ENCODE measurements around the gene NOC3L. TPM values are rescaled to one million over a fixed set of nuclear protein-coding genes. Genes with fewer than 3 reads are reported as not detected.
"Not testable (repeated sequence)": the region's sequence is repeated elsewhere in the genome, so short reads cannot be mapped to it uniquely, and the experiment has no call there.

The NOC3L gene
- total RNA-seq, 2 donors from 2014 or later = 13.5 to 14.8 TPM

- Histone ChIP-seq H3K4me1 (no peaks in the 10 kb centered on the region), H3K36me3 (replicated peaks in 1 of 2; ENCODE audit: insufficient read depth in 1 of 2, low read depth in 2 of 2) (peaks cover 0 to 12% of the 10 kb centered on the region in 2 donors), H3K27ac (no peak overlapping the region), H3K27me3 (no peaks in the 10 kb centered on the region), H3K9me3 (no peaks in the 10 kb centered on the region), H3K4me3 (no peak overlapping the region)
- WGBS, 2 donors = 92 to 93% methylated on average over 2 of the region's 2 CpGs
- TF ChIP-seq POLR2A (IDR thresholded peaks at IDR 0.05) (no peak), CTCF (IDR thresholded peaks at IDR 0.05) (no peak)
- intact Hi-C loops (cut with DNase I) = no loop called here
- DNase-seq = no peak
- no peak for ATAC-seq
Measured at GRCh38 chr10:94355841-94356240, 6.9 kb downstream of the NOC3L start.

- peaks cover 0 to 15% of the 10 kb centered on the region in 2 donors for H3K36me3 ChIP-seq (replicated peaks in 1 of 2; ENCODE audit: insufficient read depth in 1 of 2, low read depth in 2 of 2)
Measured at GRCh38 chr10:94353336-94353735, 9.4 kb downstream of the NOC3L start.

GRCh38 chr10:94351089-94351488 is 11.7 kb downstream of the NOC3L start:
- no peak for ATAC-seq
- Histone ChIP-seq H3K36me3 (replicated peaks in 1 of 2; ENCODE audit: insufficient read depth in 1 of 2, low read depth in 2 of 2) (peaks cover 0 to 10% of the 10 kb centered on the region in 2 donors), H3K4me3 (no peak overlapping the region), H3K4me1 (no peaks in the 10 kb centered on the region), H3K27ac (no peak overlapping the region), H3K27me3 (no peaks in the 10 kb centered on the region), H3K9me3 (no peaks in the 10 kb centered on the region)
- intact Hi-C loops (cut with DNase I) = no loop called here
- no peak for DNase-seq
- no peak for TF ChIP-seq CTCF (IDR thresholded peaks at IDR 0.05)
- no peak for TF ChIP-seq POLR2A (IDR thresholded peaks at IDR 0.05)

More at GRCh38 chr10:94353336-94353735, 9.4 kb downstream of the NOC3L start:
- no peaks in the 10 kb centered on the region for H3K4me1 ChIP-seq
- no peak overlapping the region for H3K4me3 ChIP-seq
- no peaks in the 10 kb centered on the region for H3K27me3 ChIP-seq
- WGBS, 2 donors = 89 to 97% methylated on average over 3 of the region's 3 CpGs
- no peak for ATAC-seq
- no peaks in the 10 kb centered on the region for H3K9me3 ChIP-seq
- TF ChIP-seq POLR2A (IDR thresholded peaks at IDR 0.05) (no peak), CTCF (IDR thresholded peaks at IDR 0.05) (no peak)
- no peak overlapping the region for H3K27ac ChIP-seq
- intact Hi-C loops (cut with DNase I) = no loop called here
- no peak for DNase-seq

- H3K27me3 ChIP-seq; ATAC-seq; H3K4me1 ChIP-seq; DNase-seq; H3K4me3 ChIP-seq; intact Hi-C loops (cut with DNase I); H3K9me3 ChIP-seq; H3K36me3 ChIP-seq (replicated peaks in 1 of 2; ENCODE audit: insufficient read depth in 1 of 2, low read depth in 2 of 2); H3K27ac ChIP-seq: not testable (repeated sequence)
- WGBS, 2 donors = 96% methylated on average over 4 of the region's 4 CpGs
Measured at GRCh38 chr10:94350500-94350899, 12.2 kb downstream of the NOC3L start.

- no peak for TF ChIP-seq POLR2A (IDR thresholded peaks at IDR 0.05)
- no peak for TF ChIP-seq CTCF (IDR thresholded peaks at IDR 0.05)
- Histone ChIP-seq H3K27me3 (no peaks in the 10 kb centered on the region), H3K4me1 (no peaks in the 10 kb centered on the region), H3K36me3 (replicated peaks in 1 of 2; ENCODE audit: insufficient read depth in 1 of 2, low read depth in 2 of 2) (peaks cover 5 to 7% of the 10 kb centered on the region in 2 donors), H3K27ac (no peak overlapping the region), H3K4me3 (no peak overlapping the region), H3K9me3 (no peaks in the 10 kb centered on the region)
- intact Hi-C loops (cut with DNase I) = no loop called here
- ATAC-seq = no peak
- 53 to 61% methylated on average over 3 of the region's 3 CpGs for WGBS, 2 donors
- DNase-seq = no peak
Measured at GRCh38 chr10:94349327-94349726, 13.4 kb downstream of the NOC3L start.
